Measurements from ENCODE around the gene ADI1. TPM values are rescaled to one million over a fixed set of nuclear protein-coding genes. Genes with fewer than 3 reads are reported as not detected.

ADI1 gene
- total RNA-seq, 1 donor from 2014 or later: 60.2 TPM

DNA sequence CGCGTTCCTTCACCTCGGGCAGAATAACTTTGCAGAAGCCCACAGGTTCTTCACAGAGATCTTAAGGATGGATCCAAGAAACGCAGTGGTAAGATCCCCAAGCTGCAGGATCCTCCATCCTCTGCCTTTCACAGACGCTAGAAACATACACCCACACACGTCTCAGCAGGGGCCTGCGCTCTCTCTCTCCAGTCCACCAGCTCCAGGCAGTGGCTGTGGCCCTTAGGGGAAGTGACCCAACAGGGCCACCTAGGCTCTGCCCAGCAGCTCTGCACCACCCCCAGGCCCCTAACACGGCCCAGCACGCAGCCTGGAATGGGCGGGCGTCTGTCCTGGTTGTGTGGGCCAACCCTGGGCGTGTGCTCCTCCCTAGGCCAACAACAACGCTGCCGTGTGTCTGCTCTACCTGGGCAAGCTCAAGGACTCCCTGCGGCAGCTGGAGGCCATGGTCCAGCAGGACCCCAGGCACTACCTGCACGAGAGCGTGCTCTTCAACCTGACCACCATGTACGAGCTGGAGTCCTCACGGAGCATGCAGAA, 40.4 kb downstream of the ADI1 start:
- DNase-seq (no peak), ATAC-seq (no peak)
- no peaks in the 10 kb centered on the region for H3K4me1 ChIP-seq
- no peaks in the 10 kb centered on the region for H3K27me3 ChIP-seq (ENCODE audit: low read depth)
- H3K27ac ChIP-seq: no peak overlapping the region
- no peaks in the 10 kb centered on the region for H3K9me3 ChIP-seq
- TF ChIP-seq, protein P1, sequence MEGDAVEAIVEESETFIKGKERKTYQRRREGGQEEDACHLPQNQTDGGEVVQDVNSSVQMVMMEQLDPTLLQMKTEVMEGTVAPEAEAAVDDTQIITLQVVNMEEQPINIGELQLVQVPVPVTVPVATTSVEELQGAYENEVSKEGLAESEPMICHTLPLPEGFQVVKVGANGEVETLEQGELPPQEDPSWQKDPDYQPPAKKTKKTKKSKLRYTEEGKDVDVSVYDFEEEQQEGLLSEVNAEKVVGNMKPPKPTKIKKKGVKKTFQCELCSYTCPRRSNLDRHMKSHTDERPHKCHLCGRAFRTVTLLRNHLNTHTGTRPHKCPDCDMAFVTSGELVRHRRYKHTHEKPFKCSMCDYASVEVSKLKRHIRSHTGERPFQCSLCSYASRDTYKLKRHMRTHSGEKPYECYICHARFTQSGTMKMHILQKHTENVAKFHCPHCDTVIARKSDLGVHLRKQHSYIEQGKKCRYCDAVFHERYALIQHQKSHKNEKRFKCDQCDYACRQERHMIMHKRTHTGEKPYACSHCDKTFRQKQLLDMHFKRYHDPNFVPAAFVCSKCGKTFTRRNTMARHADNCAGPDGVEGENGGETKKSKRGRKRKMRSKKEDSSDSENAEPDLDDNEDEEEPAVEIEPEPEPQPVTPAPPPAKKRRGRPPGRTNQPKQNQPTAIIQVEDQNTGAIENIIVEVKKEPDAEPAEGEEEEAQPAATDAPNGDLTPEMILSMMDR (IDR thresholded peaks at IDR 0.05): no peak
- H3K4me3 ChIP-seq: no peak overlapping the region
- intact Hi-C loops (cut with DNase I): no loop called here
- peaks cover 60% of the 10 kb centered on the region for H3K36me3 ChIP-seq

DNA sequence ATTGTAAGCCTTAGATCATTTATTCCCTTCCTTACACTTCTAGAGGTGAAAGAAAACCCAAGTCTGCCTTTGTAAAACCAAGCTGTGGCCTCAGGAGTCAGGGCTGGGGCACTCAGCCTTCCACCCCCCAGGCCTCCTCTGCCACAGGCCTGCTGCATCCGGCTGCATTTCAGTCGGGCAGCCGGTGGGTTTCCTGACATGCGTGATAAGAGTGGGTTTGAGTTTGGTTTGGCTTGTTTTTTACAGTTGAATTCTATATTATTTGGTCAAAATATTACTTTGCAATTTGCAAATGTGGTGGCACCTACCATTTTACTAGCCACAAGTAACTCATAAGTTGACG, 42.4 kb downstream of the ADI1 start:
- H3K27ac ChIP-seq: no peak overlapping the region
- H3K4me3 ChIP-seq: no peak overlapping the region
- no peaks in the 10 kb centered on the region for H3K27me3 ChIP-seq (ENCODE audit: low read depth)
- ATAC-seq (no peak), DNase-seq (no peak)
- no peaks in the 10 kb centered on the region for H3K4me1 ChIP-seq
- TF ChIP-seq, protein P1 (IDR thresholded peaks at IDR 0.05): no peak
- H3K9me3 ChIP-seq: no peaks in the 10 kb centered on the region
- H3K36me3 ChIP-seq: peaks cover 78% of the 10 kb centered on the region
- intact Hi-C loops (cut with DNase I): no loop called here

DNA sequence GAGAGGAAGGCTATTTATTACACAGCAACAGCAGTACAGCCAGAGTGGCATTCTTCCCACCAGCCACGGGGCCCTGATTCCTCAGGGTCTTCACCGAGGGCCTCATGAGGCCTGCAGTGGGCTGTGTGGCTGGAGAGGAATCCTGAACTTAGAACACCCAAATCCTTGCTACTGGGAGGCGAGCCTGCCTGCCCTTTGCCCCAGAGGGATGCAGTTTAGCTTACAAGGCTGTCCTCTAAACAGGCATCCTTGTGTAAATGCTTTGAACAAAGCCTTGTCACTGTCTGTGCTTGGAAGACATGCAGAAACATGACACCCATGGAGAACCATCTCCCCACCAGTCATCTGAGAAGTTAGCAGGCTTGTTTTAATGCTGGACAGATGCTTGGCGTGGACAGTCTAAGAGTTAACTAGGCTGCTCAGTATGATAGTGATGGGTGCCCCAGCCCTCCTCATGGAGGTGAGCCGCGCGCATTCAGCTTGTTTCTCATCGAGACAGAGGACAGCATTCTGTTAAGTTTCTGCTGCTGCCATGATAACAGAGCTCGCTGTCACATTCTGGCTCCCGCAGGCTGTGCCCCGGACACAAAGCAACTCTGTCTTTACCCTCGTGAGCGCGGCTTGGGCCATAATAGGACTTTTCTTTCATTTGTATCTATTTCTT, 42.9 kb downstream of the ADI1 start:
- no peak for DNase-seq
- intact Hi-C loops (cut with DNase I): no loop called here
- Histone ChIP-seq H3K36me3 (peaks cover 81% of the 10 kb centered on the region), H3K4me1 (no peaks in the 10 kb centered on the region), H3K9me3 (no peaks in the 10 kb centered on the region), H3K27me3 (ENCODE audit: low read depth) (no peaks in the 10 kb centered on the region), H3K27ac (no peak overlapping the region), H3K4me3 (no peak overlapping the region)
- TF ChIP-seq, protein P1 (IDR thresholded peaks at IDR 0.05): no peak
- ATAC-seq: no peak

DNA sequence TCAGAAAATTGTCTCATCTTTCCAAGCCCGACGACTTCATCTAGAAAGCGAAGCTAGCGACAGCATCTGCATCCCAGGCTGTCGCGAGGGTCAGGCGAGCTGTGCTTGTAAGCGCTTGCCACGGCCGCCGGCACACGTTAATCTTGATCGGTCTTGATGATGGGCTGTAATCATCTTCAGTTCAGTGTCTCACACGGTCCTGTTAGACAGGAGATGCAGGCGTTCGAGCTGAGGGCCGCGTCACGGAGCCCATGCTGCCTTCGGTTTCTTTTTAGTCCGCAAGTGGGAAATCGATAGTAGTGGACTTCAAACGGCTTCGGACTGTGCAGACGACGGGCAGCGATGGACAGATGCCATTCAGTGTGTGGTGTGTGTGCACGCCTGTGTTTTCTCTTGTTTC, 43.6 kb downstream of the ADI1 start:
- Histone ChIP-seq H3K9me3 (no peaks in the 10 kb centered on the region), H3K27ac (no peak overlapping the region), H3K36me3 (peaks cover 87% of the 10 kb centered on the region), H3K4me1 (peaks cover 5% of the 10 kb centered on the region), H3K27me3 (ENCODE audit: low read depth) (no peaks in the 10 kb centered on the region), H3K4me3 (no peak overlapping the region)
- TF ChIP-seq, protein P1 (IDR thresholded peaks at IDR 0.05): no peak
- no peak for ATAC-seq
- intact Hi-C loops (cut with DNase I): no loop called here
- no peak for DNase-seq

- no peak for ATAC-seq
- Histone ChIP-seq H3K36me3 (peaks cover 88% of the 10 kb centered on the region), H3K27me3 (ENCODE audit: low read depth) (no peaks in the 10 kb centered on the region), H3K4me1 (peaks cover 18% of the 10 kb centered on the region), H3K9me3 (no peaks in the 10 kb centered on the region), H3K27ac (no peak overlapping the region), H3K4me3 (no peak overlapping the region)
- intact Hi-C loops (cut with DNase I): no loop called here
- TF ChIP-seq, protein P1 (IDR thresholded peaks at IDR 0.05): no peak
- DNase-seq: no peak
Measured at GRCh38 chr2:3472966-3473365, 46.4 kb downstream of the ADI1 start.
